T-helper 1 cell (primary cell): ENCODE measurements around the gene ZNF593OS.
A peak's percentile ranks its signal among the peaks of the same experiment; 100 is the strongest.

Experiments used
- DNase-seq, 5 donors: peaks; one replicate each; pipeline ENCODE4 v3.0.0-alpha.2; 2012 to 2020
- total RNA-seq, 4 donors: gene quantifications; one replicate each; lab custom pipeline; 2026; lab: John Stamatoyannopoulos, UW

ZNF593OS gene
- 0 reads per million in 4 donors for total RNA-seq

GRCh38 chr1:26171084-26172072 lies at the start of gene ZNF593OS:
Gene ZNF593OS (minus strand): TSS chr1:26171832. CDS start chr1:26171661, 171 bp downstream.
- DNase-seq = no peak

GRCh38 chr1:26221094-26221493 lies 49.5 kb upstream of the ZNF593OS start:
- DNase-seq = no peak

GRCh38 chr1:26220199-26220912 lies 48.7 kb upstream of the ZNF593OS start:
- no peak for DNase-seq

GRCh38 chr1:26218906-26219494 lies 47.4 kb upstream of the ZNF593OS start:
- no peak for DNase-seq

- no peak for DNase-seq
These were observed 43.6 kb upstream of the ZNF593OS start for GRCh38 chr1:26215246-26215645.

GRCh38 chr1:26213335-26213905 lies 41.8 kb upstream of the ZNF593OS start:
- no peak for DNase-seq

- DNase-seq = no peak
These were observed 41.1 kb upstream of the ZNF593OS start for GRCh38 chr1:26212726-26213125.

- no peak for DNase-seq
These were observed 38.7 kb upstream of the ZNF593OS start for GRCh38 chr1:26210147-26210870.

GRCh38 chr1:26203642-26204318 lies 32.1 kb upstream of the ZNF593OS start:
- no peak for DNase-seq

- DNase-seq = no peak
These were observed 28.8 kb upstream of the ZNF593OS start for GRCh38 chr1:26200413-26200812.

GRCh38 chr1:26197813-26198212 lies 26.2 kb upstream of the ZNF593OS start:
- no peak for DNase-seq

GRCh38 chr1:26197301-26197700 lies 25.7 kb upstream of the ZNF593OS start:
- DNase-seq = no peak

- no peak for DNase-seq
These were observed 24.2 kb upstream of the ZNF593OS start for GRCh38 chr1:26195805-26196204.

- DNase-seq = peak in 1 of 5 donors; percentile 46
These were observed 20.1 kb upstream of the ZNF593OS start for GRCh38 chr1:26191739-26192138.

- no peak for DNase-seq
These were observed 18.8 kb upstream of the ZNF593OS start, which contains the start of gene CATSPER4 for GRCh38 chr1:26190373-26190987. Gene CATSPER4 (plus strand): TSS chr1:26190602. CDS start chr1:26190628, 26 bp downstream.

GRCh38 chr1:26189751-26190275 lies 18.2 kb upstream of the ZNF593OS start:
- no peak for DNase-seq

GRCh38 chr1:26189331-26189730 lies 17.7 kb upstream of the ZNF593OS start:
- no peak for DNase-seq

GRCh38 chr1:26188477-26188876 lies 16.8 kb upstream of the ZNF593OS start:
- no peak for DNase-seq

- no peak for DNase-seq
These were observed 16.2 kb upstream of the ZNF593OS start for GRCh38 chr1:26187882-26188281.

- no peak for DNase-seq
These were observed 13.3 kb upstream of the ZNF593OS start for GRCh38 chr1:26184883-26185282.

GRCh38 chr1:26184086-26184485 lies 12.5 kb upstream of the ZNF593OS start:
- no peak for DNase-seq
